Stimulated activated CD8-positive, alpha-beta memory T cell treated with anti-CD3 and anti-CD28 coated beads, Interleukin-7, amount 100 ng/mL, for 1 hour (primary cell): Measurements from ENCODE around the gene GSTA2.
"Not testable (repeated sequence)": the region's sequence is repeated elsewhere in the genome, so short reads cannot be mapped to it uniquely, and the experiment has no call there.

Source experiments
- DNase-seq, 2 donors: peaks; one replicate each; pipeline ENCODE4 v3.0.0-alpha.2; 2020; ENCODE audit warnings: low read depth in 2 of 2

The GSTA2 gene

GRCh38 chr6:52760105-52760765 is 3.0 kb downstream of the GSTA2 start:
- no peak for DNase-seq

- no peak for DNase-seq
Observed at GRCh38 chr6:52759085-52759484, 4.2 kb downstream of the GSTA2 start.

- not testable (repeated sequence) for DNase-seq
Observed at GRCh38 chr6:52757651-52758338, 5.5 kb downstream of the GSTA2 start.

GRCh38 chr6:52754443-52754842 is 8.8 kb downstream of the GSTA2 start:
- no peak for DNase-seq

GRCh38 chr6:52753137-52753536 is 10.1 kb downstream of the GSTA2 start:
- not testable (repeated sequence) for DNase-seq

GRCh38 chr6:52752310-52752709 is 11.0 kb downstream of the GSTA2 start:
- DNase-seq: no peak

- DNase-seq: no peak
Observed at GRCh38 chr6:52749556-52750152, 13.6 kb downstream of the GSTA2 start.

GRCh38 chr6:52747301-52747700 is 16.0 kb downstream of the GSTA2 start:
- not testable (repeated sequence) for DNase-seq

- DNase-seq: no peak
Observed at GRCh38 chr6:52746213-52746612, 17.1 kb downstream of the GSTA2 start.

- DNase-seq: no peak
Observed at GRCh38 chr6:52745764-52746201, 17.5 kb downstream of the GSTA2 start.

- no peak for DNase-seq
Observed at GRCh38 chr6:52741872-52742271, 21.4 kb downstream of the GSTA2 start.

GRCh38 chr6:52739627-52740026 is 23.6 kb downstream of the GSTA2 start:
- DNase-seq: no peak

- no peak for DNase-seq
Observed at GRCh38 chr6:52739134-52739533, 24.1 kb downstream of the GSTA2 start.

- DNase-seq: no peak
Observed at GRCh38 chr6:52736145-52736544, 27.1 kb downstream of the GSTA2 start.

- DNase-seq: no peak
Observed at GRCh38 chr6:52735071-52735470, 28.2 kb downstream of the GSTA2 start.

GRCh38 chr6:52734072-52734471 is 29.2 kb downstream of the GSTA2 start:
- no peak for DNase-seq

- no peak for DNase-seq
Observed at GRCh38 chr6:52733172-52733571, 30.1 kb downstream of the GSTA2 start.

GRCh38 chr6:52731719-52732118 is 31.6 kb downstream of the GSTA2 start:
- DNase-seq: no peak

GRCh38 chr6:52729576-52729975 is 33.7 kb downstream of the GSTA2 start:
- DNase-seq: no peak

GRCh38 chr6:52728394-52728793 is 34.9 kb downstream of the GSTA2 start:
- no peak for DNase-seq

- DNase-seq: no peak
Observed at GRCh38 chr6:52727908-52728307, 35.4 kb downstream of the GSTA2 start.

GRCh38 chr6:52726741-52727535 is 36.3 kb downstream of the GSTA2 start:
- DNase-seq: no peak
